Measurements from ENCODE around the gene TRIM47.

TRIM47 gene

DNA sequence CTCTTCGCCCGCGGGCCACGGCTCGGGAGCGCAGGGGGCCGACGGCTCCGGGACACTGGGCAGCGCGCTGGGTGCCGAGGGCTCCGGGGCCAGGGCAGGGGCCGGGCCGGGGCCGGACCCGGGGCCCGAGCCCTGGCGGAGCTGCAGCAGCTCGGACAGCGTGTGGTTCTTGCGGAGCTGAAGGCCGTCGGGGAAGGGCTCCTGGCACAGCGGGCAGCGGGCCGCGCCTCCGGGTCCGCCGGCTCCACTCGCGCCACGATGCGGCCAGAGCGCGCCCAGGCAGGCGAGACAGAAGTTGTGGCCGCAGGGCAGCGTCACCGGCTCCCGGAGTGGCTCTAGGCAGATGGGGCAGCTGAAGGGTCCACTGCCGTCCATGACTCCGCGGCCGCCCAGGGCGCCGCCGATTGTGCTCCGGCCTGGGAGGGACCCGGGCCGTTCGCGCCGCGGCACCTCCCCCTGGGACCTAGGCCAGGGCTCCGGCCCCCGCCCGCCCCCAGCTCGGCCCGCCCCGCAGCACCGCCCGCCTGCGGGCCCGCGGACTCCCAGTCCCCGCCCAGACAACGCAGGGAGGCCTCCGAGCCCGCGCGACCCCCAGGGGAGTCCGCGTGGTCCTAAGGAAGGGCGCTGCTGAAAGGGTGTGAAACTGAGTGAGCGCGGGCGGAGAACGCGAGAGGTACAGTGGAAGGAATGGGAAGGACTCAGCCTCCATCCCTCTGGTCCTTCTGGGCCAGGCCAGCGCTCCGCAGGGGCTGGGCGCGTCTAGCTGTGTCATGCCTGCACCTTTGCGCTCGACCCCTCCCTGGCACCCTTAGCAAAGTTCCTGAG is at the start of gene TRIM47:
Gene TRIM47 (minus strand): TSS at position 408 of the 825 bp plus-strand sequence. CDS start 33 bp downstream, at position 375.
- peak within 1 kb of the TSS; percentile 46 for H2AFZ ChIP-seq (ENCODE audit: low read length, unreplicated experiment)
- no peaks in the 10 kb centered on the region for H3K79me2 ChIP-seq (ENCODE audit: control insufficient read depth, insufficient read depth, low read length, unreplicated experiment)
- H3K4me1 ChIP-seq (ENCODE audit: control insufficient read depth, insufficient read depth, low read length, unreplicated experiment): peaks cover 24% of the 10 kb centered on the region
- peak within 1 kb of the TSS; percentile 91 for H3K27ac ChIP-seq (ENCODE audit: low read depth, low read length)
- H3K36me3 ChIP-seq (ENCODE audit: insufficient read depth, low read length): no peaks in the 10 kb centered on the region
- no peaks in the 10 kb centered on the region for H3K27me3 ChIP-seq (ENCODE audit: insufficient read depth, low read length)
- peak within 1 kb of the TSS; percentile 85 for H3K4me3 ChIP-seq (ENCODE audit: low read depth, low read length)

DNA sequence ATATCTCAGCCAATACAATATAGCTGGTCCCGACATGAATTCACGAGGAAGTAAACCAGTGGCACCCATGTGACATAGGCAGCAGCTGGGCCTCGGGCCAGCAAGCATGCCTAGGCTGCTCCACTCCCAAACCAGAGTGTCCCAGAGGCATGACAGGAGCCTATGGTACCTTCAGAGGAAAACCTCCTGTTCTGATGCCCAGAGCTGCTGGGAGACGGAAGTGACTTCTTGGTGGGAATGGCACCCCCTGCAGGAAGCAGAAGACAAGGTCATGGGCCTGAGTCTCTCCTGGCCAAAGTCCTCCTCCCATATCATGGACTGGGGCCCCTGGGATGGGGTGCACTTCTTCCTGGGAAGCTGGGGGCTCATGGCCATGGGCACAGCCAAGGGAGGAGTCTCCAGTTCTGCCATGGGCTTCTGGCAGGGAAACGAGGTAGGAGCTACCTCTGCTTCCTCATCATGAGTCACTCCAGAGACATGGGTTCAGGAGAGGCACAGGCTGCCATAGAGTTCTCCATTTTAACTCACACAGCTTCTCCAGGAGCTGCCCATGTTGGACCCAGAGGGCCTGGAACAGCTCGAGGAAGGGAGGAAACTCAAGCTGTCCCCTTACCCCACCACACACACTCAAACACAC is 49.0 kb upstream of the TRIM47 start:
- Histone ChIP-seq H3K4me1 (ENCODE audit: control insufficient read depth, insufficient read depth, low read length, unreplicated experiment) (no peaks in the 10 kb centered on the region), H3K36me3 (ENCODE audit: insufficient read depth, low read length) (no peaks in the 10 kb centered on the region), H3K27ac (ENCODE audit: low read depth, low read length) (no peak overlapping the region), H3K27me3 (ENCODE audit: insufficient read depth, low read length) (no peaks in the 10 kb centered on the region), H2AFZ (ENCODE audit: low read length, unreplicated experiment) (no peak overlapping the region), H3K79me2 (ENCODE audit: control insufficient read depth, insufficient read depth, low read length, unreplicated experiment) (no peaks in the 10 kb centered on the region), H3K4me3 (ENCODE audit: low read depth, low read length) (no peak overlapping the region)

GRCh38 chr17:75926456-75926855 is 48.1 kb upstream of the TRIM47 start:
- Histone ChIP-seq H3K4me1 (ENCODE audit: control insufficient read depth, insufficient read depth, low read length, unreplicated experiment) (no peaks in the 10 kb centered on the region), H3K36me3 (ENCODE audit: insufficient read depth, low read length) (no peaks in the 10 kb centered on the region), H3K27ac (ENCODE audit: low read depth, low read length) (no peak overlapping the region), H3K4me3 (ENCODE audit: low read depth, low read length) (no peak overlapping the region), H2AFZ (ENCODE audit: low read length, unreplicated experiment) (no peak overlapping the region), H3K27me3 (ENCODE audit: insufficient read depth, low read length) (no peaks in the 10 kb centered on the region), H3K79me2 (ENCODE audit: control insufficient read depth, insufficient read depth, low read length, unreplicated experiment) (no peaks in the 10 kb centered on the region)

DNA sequence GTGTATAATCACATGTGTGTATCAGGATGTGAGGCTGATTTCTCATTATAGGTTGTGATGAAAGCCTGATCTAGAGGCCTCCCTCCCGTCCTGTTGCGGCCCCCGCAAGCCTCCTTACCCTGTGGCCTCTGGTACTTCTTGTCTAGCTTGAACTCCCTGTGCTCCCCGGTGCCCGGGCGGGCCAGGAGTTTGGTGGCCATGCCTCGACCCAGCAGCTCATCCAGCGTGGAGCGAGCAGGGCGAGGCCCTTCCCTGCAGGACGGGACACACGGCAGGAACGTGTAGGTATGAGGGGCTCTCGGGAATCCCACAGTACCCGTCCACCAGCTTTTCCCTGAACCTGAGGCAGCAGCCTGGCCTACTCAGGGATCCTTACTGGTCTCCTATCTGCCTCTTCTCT is 47.5 kb upstream of the TRIM47 start:
- Histone ChIP-seq H3K4me1 (ENCODE audit: control insufficient read depth, insufficient read depth, low read length, unreplicated experiment) (no peaks in the 10 kb centered on the region), H3K27me3 (ENCODE audit: insufficient read depth, low read length) (no peaks in the 10 kb centered on the region), H3K79me2 (ENCODE audit: control insufficient read depth, insufficient read depth, low read length, unreplicated experiment) (no peaks in the 10 kb centered on the region), H2AFZ (ENCODE audit: low read length, unreplicated experiment) (no peak overlapping the region), H3K36me3 (ENCODE audit: insufficient read depth, low read length) (no peaks in the 10 kb centered on the region), H3K4me3 (ENCODE audit: low read depth, low read length) (no peak overlapping the region), H3K27ac (ENCODE audit: low read depth, low read length) (no peak overlapping the region)

- Histone ChIP-seq H3K27me3 (ENCODE audit: insufficient read depth, low read length) (no peaks in the 10 kb centered on the region), H2AFZ (ENCODE audit: low read length, unreplicated experiment) (no peak overlapping the region), H3K4me1 (ENCODE audit: control insufficient read depth, insufficient read depth, low read length, unreplicated experiment) (no peaks in the 10 kb centered on the region), H3K36me3 (ENCODE audit: insufficient read depth, low read length) (no peaks in the 10 kb centered on the region), H3K27ac (ENCODE audit: low read depth, low read length) (no peak overlapping the region), H3K79me2 (ENCODE audit: control insufficient read depth, insufficient read depth, low read length, unreplicated experiment) (no peaks in the 10 kb centered on the region), H3K4me3 (ENCODE audit: low read depth, low read length) (no peak overlapping the region)
These were observed 46.7 kb upstream of the TRIM47 start for GRCh38 chr17:75925103-75925502.

DNA sequence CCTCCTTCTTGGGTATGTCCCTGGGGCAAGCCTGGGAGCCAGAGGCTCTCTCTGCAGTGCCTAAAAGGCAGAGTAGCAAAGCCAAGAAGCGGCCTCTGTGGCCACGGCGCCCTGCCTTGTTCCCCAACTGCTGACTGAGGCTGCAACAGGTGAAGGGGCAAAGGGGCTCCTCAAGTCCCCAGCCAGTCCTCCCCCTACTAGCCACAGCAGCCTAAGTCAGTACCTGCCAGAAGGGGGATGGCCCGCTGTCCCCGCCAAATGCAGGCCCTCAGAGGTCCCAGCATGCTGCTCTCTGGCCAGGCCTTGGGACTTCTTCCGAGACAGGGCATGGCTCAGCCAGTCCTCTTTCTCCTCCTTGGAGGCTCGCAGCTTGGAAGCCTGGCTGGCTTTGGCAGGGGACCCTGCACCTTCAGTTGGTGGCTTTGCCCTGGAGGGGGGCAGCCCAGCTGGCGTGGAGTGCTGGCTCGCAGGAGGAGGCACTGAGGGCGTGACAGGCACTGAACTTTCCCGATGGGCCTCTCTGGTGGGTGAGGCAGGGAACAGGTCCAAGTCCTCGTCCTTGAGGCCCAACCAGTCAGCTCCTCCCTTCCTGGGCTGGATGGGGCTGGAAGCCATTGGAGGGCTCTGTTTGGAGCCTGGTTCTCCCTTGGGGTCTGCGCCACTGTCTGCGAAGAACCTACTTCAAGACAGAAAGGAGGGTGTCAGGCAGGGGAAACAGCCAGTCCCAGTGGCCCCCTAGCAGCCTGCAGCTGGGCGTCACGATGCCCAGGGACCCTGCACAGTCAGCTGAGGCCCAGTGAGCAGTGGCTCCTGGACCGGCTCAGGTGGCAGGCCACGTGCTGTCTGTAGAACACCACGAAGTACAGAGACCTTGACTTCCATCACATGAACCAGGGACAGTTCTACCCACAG is 44.8 kb upstream of the TRIM47 start:
- Histone ChIP-seq H3K79me2 (ENCODE audit: control insufficient read depth, insufficient read depth, low read length, unreplicated experiment) (no peaks in the 10 kb centered on the region), H3K27me3 (ENCODE audit: insufficient read depth, low read length) (no peaks in the 10 kb centered on the region), H3K27ac (ENCODE audit: low read depth, low read length) (no peak overlapping the region), H3K4me3 (ENCODE audit: low read depth, low read length) (no peak overlapping the region), H3K4me1 (ENCODE audit: control insufficient read depth, insufficient read depth, low read length, unreplicated experiment) (no peaks in the 10 kb centered on the region), H2AFZ (ENCODE audit: low read length, unreplicated experiment) (no peak overlapping the region), H3K36me3 (ENCODE audit: insufficient read depth, low read length) (no peaks in the 10 kb centered on the region)

- H2AFZ ChIP-seq (ENCODE audit: low read length, unreplicated experiment): no peak overlapping the region
- no peaks in the 10 kb centered on the region for H3K36me3 ChIP-seq (ENCODE audit: insufficient read depth, low read length)
- H3K27ac ChIP-seq (ENCODE audit: low read depth, low read length): no peak overlapping the region
- H3K4me1 ChIP-seq (ENCODE audit: control insufficient read depth, insufficient read depth, low read length, unreplicated experiment): no peaks in the 10 kb centered on the region
- H3K4me3 ChIP-seq (ENCODE audit: low read depth, low read length): no peak overlapping the region
- no peaks in the 10 kb centered on the region for H3K27me3 ChIP-seq (ENCODE audit: insufficient read depth, low read length)
- H3K79me2 ChIP-seq (ENCODE audit: control insufficient read depth, insufficient read depth, low read length, unreplicated experiment): no peaks in the 10 kb centered on the region
These were observed 44.0 kb upstream of the TRIM47 start for GRCh38 chr17:75922173-75922961.

GRCh38 chr17:75921596-75921995 is 43.2 kb upstream of the TRIM47 start:
- Histone ChIP-seq H3K4me1 (ENCODE audit: control insufficient read depth, insufficient read depth, low read length, unreplicated experiment) (no peaks in the 10 kb centered on the region), H3K27me3 (ENCODE audit: insufficient read depth, low read length) (no peaks in the 10 kb centered on the region), H2AFZ (ENCODE audit: low read length, unreplicated experiment) (no peak overlapping the region), H3K27ac (ENCODE audit: low read depth, low read length) (no peak overlapping the region), H3K4me3 (ENCODE audit: low read depth, low read length) (no peak overlapping the region), H3K36me3 (ENCODE audit: insufficient read depth, low read length) (no peaks in the 10 kb centered on the region), H3K79me2 (ENCODE audit: control insufficient read depth, insufficient read depth, low read length, unreplicated experiment) (no peaks in the 10 kb centered on the region)

GRCh38 chr17:75920045-75920560 is 41.7 kb upstream of the TRIM47 start:
- H3K79me2 ChIP-seq (ENCODE audit: control insufficient read depth, insufficient read depth, low read length, unreplicated experiment): no peaks in the 10 kb centered on the region
- no peaks in the 10 kb centered on the region for H3K36me3 ChIP-seq (ENCODE audit: insufficient read depth, low read length)

GRCh38 chr17:75919611-75920010 is 41.2 kb upstream of the TRIM47 start:
- no peak overlapping the region for H2AFZ ChIP-seq (ENCODE audit: low read length, unreplicated experiment)
- no peak overlapping the region for H3K27ac ChIP-seq (ENCODE audit: low read depth, low read length)
- no peaks in the 10 kb centered on the region for H3K4me1 ChIP-seq (ENCODE audit: control insufficient read depth, insufficient read depth, low read length, unreplicated experiment)
- no peak overlapping the region for H3K4me3 ChIP-seq (ENCODE audit: low read depth, low read length)
- H3K79me2 ChIP-seq (ENCODE audit: control insufficient read depth, insufficient read depth, low read length, unreplicated experiment): no peaks in the 10 kb centered on the region
- H3K27me3 ChIP-seq (ENCODE audit: insufficient read depth, low read length): no peaks in the 10 kb centered on the region
- no peaks in the 10 kb centered on the region for H3K36me3 ChIP-seq (ENCODE audit: insufficient read depth, low read length)

More at GRCh38 chr17:75920045-75920560, 41.7 kb upstream of the TRIM47 start:
- no peak overlapping the region for H3K4me3 ChIP-seq (ENCODE audit: low read depth, low read length)
- H3K27me3 ChIP-seq (ENCODE audit: insufficient read depth, low read length): no peaks in the 10 kb centered on the region
- no peak overlapping the region for H2AFZ ChIP-seq (ENCODE audit: low read length, unreplicated experiment)
- no peak overlapping the region for H3K27ac ChIP-seq (ENCODE audit: low read depth, low read length)
- no peaks in the 10 kb centered on the region for H3K4me1 ChIP-seq (ENCODE audit: control insufficient read depth, insufficient read depth, low read length, unreplicated experiment)

Data from ACC112 (cell line).